HG03139 (cell line): Measurements from ENCODE around the gene FAM98A.

ENCODE experiments used
- ATAC-seq: cut with Tn5 transposase; IDR thresholded peaks from one replicate; pipeline ENCODE4 v1.9.1; 2021; ENCODE audit not compliant: unreplicated experiment

Gene FAM98A

DNA sequence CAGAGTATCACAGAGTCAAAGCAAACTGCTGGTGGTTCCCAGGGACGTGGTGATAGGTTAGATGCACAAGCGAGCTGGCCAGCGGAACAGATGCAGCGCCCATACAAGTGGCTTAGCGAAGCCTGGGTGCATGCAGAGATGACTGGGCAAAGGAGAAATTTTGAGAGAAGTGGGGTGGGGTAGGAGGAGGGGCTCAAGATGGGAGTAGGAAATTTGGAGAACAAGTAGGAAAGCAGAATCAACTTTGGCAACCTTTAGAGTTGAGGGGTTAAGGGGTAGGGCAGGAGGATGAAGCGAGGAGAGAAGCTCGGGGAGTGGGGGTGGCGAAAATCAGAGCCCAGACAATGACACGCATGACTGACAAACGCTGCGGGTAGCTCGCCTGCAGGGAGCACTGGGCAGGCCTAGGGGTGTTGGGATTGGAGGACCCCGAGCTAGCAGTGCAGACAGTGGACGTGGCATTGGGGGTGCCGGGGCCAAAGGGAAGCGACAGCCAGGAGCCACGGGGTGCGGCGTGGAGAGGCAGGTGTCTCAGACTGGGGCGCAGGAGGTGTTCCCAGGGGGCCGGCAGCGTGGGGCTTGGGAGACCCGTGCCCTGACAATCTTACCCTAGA, 431 bp downstream of the FAM98A start:
- peak; percentile 46 for ATAC-seq

DNA sequence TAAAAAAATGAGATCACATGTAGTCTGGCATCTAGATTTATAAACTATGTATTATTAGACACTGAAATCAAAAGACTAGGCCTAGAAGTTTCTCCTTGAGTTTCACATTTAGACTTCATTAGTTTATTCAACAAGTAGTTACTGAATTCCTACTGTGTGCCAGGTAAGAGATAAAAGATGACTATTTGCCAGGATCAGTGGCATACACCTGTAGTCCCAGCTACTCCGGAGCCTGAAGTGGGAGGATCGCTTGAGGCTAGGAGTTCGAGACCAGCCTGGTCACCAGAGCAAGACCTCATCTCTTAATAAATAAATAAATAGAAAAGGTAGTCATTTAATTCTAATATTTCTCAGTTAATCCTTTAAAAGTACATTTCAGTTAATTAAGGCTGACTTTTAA, 2.1 kb downstream of the FAM98A start:
- no peak for ATAC-seq

- no peak for ATAC-seq
These were observed 3.7 kb downstream of the FAM98A start for GRCh38 chr2:33595385-33595784.

- ATAC-seq, result no peak
These were observed 9.7 kb downstream of the FAM98A start for GRCh38 chr2:33589444-33589843.

DNA sequence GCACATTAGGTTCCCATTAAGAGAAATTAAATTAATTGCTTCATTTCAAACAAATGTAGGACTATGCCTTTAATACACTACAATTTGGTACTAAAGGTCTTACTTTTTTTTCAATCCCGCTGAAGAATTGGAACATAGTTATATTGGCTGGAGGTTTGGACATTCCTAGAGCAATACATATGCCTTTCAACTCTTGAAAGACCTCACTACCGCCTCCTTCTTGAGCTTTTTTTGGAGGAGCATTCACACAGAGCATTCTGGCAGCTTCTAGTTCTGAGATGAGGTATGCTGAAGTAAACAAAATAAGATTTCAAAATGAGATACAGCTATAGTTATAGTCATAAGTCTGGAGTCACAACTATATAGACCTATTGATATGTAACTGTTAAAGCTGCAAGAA, 10.9 kb downstream of the FAM98A start:
- no peak for ATAC-seq

- ATAC-seq, result no peak
These were observed 12.3 kb downstream of the FAM98A start for GRCh38 chr2:33586766-33587165.

DNA sequence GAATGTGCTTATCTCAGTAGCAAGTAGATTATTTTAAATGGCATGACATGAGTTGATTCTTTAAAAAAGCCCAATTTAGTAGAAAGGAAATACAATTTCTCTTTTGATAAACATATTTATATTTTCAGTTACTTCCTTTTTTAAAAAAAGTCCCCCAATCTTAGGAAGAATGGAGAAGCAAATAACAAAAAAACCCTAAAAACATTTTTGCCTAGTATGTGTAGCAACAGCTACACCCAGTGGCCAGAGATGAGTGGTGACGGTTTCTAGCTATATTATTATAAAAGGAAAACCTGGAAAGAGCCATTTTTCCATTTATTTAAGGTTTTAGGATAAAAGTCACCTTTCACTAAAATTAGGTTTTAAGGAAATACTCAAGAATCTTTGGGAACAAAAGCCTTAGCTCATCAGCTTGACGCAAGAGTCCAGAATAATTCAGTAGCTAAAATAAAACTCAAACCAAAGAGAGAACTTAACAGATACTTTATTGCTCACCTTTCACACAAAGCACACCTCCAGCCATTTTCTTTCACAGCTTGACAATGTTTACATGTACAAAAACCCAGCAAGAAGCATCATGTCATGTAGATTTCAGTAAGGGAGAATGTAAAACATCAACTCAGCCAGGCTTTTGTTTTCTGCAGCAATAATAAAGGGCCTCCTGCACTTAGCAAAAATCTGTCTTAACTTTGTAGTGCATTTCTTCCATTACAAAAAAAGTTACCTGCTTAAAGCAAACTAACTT, 15.7 kb downstream of the FAM98A start:
- ATAC-seq, result peak; percentile 64

GRCh38 chr2:33581872-33582271, 17.2 kb downstream of the FAM98A start:
- no peak for ATAC-seq

DNA sequence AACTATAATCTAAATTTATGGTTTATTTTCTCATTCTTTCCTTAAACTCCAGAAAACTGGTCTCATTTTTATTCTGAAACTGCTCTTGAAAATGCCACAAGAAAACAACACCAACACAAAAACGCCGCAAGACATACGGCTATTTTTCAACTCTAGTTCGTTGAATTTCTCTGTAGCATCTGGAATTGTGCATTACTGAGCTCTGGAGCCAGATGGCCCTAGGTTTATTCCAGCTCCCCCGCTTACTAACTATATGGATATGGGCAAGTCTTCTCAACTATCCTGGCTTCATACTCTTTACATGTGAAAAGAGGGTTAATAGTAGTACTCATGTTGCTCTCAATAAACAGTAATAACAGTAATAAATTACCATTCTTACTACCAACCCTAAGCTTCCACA, 19.9 kb downstream of the FAM98A start:
- no peak for ATAC-seq

GRCh38 chr2:33577668-33578067, 21.4 kb downstream of the FAM98A start:
- ATAC-seq, result no peak

- ATAC-seq, result no peak
These were observed 22.0 kb downstream of the FAM98A start for GRCh38 chr2:33577084-33577483.

GRCh38 chr2:33573657-33574056, 25.4 kb downstream of the FAM98A start:
- ATAC-seq, result no peak

- no peak for ATAC-seq
These were observed 28.4 kb downstream of the FAM98A start for GRCh38 chr2:33570681-33571080.

DNA sequence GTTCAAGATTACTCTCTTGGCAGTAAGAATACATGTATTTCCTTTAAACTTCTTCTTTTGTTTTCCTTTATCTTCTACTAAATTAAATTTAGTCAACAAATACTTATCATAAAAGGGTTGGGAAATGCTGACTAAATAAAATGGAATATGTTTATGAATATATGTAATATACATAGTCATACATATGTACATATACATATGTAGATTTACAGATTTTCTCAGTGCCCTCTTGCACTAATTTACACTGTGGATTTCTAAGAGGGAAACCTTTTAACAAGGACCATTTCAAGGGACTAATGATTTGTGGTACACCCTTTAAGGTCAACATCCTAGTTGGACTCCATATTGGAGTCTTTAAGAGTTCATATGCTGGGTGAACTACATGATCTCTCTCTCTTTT, 37.2 kb downstream of the FAM98A start:
- ATAC-seq, result no peak

GRCh38 chr2:33560017-33560416, 39.1 kb downstream of the FAM98A start:
- no peak for ATAC-seq

- no peak for ATAC-seq
These were observed 39.8 kb downstream of the FAM98A start for GRCh38 chr2:33559328-33559727.

DNA sequence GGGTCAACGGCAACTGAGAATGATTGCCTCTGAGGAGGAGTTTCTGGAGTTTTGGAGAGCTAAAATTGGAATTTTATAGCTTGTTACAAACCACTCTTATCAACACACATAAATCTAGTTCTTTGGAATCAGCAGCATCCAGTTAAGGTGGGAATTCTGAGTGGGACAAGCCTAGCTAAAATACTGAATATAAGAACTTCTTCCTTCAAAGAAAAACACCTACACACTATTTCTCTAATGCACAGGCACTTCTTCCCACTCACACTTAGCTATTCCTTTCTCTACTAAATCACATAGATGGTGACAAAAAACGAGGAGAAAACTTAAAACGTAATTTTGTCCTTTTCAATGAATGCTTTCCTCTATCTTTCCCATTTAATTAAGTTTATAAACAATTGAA, 43.4 kb downstream of the FAM98A start:
- ATAC-seq, result no peak

DNA sequence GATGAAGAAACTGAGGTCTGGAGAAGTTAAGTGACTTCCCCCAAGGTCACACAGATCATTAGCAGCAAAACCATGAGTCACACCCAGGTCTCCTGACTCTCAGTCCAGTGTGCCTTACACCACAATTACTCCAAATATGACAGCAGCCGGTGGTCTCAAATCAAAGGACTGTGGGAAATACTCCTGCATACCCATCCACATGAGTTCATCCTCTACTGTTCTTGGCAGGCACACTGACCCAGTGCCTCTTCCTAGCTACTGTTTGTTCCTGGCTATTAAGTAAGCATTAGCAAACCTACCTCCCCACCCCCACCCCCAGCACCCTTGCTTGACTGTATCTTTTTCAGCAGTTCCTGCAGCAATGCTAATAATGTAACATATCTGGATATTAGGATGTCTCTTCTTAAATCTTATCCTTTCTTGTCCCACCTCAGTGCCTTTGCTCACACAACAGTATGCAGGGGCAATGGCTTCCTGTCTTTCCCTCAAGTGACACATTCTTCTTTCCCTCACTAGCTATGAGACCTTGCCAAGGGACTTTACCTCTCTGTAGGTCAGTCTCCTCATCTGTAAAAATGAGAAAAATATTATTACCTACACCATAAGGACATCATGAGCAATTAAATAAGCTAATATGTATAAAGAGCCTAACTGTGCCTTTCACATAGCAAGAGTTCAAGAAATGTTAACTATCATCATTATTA, 46.2 kb downstream of the FAM98A start:
- no peak for ATAC-seq

- no peak for ATAC-seq
These were observed 48.9 kb downstream of the FAM98A start for GRCh38 chr2:33550206-33550605.

- no peak for ATAC-seq
These were observed 57.9 kb downstream of the FAM98A start for GRCh38 chr2:33541243-33541642.

- no peak for ATAC-seq
These were observed 63.7 kb downstream of the FAM98A start for GRCh38 chr2:33535421-33535820.
